Renal cortical epithelial cell (primary cell): ENCODE results near the gene HOXC4. TPM values are rescaled to one million over a fixed set of nuclear protein-coding genes. Genes with fewer than 3 reads are reported as not detected.
A peak's percentile ranks its signal among the peaks of the same experiment; 100 is the strongest.
"Not testable (repeated sequence)": the region's sequence is repeated elsewhere in the genome, so short reads cannot be mapped to it uniquely, and the experiment has no call there.

Experiments
- DNase-seq: peaks from one replicate; pipeline ENCODE4 v3.0.0-alpha.2; 2011; ENCODE audit warnings: low read depth
- total RNA-seq: library from RNA; depleted of rRNA; stranded (reverse); fragments of >200 nt; gene quantifications from 2 replicates; pipeline ENCODE4 v1.2.3, GENCODE V29; 2014

The HOXC4 gene
- total RNA-seq, 1 donor from 2014 or later, result 1.5 TPM

DNA sequence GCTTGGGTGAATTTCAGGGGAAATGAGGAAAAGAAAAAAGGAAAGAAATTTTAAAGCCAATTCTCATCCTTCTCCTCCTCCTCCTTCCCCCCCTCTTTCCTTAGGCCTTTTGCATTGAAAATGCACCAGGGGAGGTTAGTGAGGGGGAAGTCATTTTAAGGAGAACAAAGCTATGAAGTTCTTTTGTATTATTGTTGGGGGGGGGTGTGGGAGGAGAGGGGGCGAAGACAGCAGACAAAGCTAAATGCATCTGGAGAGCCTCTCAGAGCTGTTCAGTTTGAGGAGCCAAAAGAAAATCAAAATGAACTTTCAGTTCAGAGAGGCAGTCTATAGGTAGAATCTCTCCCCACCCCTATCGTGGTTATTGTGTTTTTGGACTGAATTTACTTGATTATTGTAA lies 1.9 kb downstream of the HOXC4 start:
- DNase-seq, result no peak

GRCh38 chr12:54056110-54056509 lies 2.5 kb downstream of the HOXC4 start:
- DNase-seq, result no peak

- no peak for DNase-seq
Measured at GRCh38 chr12:54058128-54058768, 4.6 kb downstream of the HOXC4 start.

DNA sequence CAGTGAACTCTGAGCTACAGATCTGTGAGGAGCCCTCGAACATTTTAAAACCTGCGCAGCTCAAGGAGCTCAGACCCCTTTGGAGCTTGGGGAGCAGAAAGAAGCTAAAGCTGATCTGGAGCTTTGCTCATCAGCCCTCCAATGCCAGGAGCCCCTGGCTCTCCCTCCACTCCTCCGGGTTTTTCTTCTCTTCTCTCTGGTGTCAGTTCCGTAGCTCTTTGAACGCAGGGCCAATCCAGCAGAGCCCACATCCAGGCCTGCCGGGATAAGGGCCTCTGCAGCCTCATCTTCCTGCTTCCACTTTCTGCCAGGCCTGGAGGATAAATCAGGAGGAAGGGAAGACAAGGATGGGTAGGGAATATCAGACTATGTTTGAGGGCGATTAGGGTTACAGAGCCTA lies 6.0 kb downstream of the HOXC4 start:
- DNase-seq, result no peak

- no peak for DNase-seq
Measured at GRCh38 chr12:54060174-54060974, 6.7 kb downstream of the HOXC4 start.

GRCh38 chr12:54060975-54061778 lies 7.5 kb downstream of the HOXC4 start:
- DNase-seq, result no peak

- DNase-seq, result no peak
Measured at GRCh38 chr12:54065677-54066076, 12.0 kb downstream of the HOXC4 start.

GRCh38 chr12:54066408-54066807 lies 12.8 kb downstream of the HOXC4 start:
- no peak for DNase-seq

DNA sequence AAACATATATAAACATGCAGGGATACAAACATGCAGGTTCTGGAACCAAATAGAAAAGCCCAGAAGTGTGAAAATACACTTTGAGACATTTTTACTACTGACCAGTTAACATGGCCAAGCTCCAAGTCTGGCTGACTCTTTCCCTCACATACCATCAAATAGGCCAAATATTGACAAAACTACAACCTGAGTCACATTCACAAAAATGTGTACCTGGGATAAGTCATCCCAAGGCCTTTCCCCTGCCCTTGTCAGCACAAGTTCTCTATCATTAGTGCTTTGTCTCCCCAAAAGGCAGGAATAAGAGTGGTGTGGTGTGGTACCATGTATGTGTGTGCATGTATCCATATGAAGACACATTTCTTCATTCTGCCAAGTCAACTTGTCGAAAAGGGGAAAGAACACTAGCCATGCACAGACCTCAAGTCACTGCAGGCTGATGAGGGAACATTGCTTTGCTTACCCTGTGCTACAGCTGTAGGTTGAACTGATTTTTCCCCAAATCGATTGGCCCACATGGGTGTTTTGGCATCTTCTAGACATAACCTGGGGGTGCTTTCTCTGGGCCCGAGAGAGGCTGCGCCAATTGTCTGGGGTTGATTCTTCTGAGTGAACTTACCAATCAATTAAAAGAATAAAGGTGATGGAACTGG lies 14.9 kb downstream of the HOXC4 start:
- DNase-seq, result no peak

- no peak for DNase-seq
Measured at GRCh38 chr12:54071942-54072341, 18.3 kb downstream of the HOXC4 start.

DNA sequence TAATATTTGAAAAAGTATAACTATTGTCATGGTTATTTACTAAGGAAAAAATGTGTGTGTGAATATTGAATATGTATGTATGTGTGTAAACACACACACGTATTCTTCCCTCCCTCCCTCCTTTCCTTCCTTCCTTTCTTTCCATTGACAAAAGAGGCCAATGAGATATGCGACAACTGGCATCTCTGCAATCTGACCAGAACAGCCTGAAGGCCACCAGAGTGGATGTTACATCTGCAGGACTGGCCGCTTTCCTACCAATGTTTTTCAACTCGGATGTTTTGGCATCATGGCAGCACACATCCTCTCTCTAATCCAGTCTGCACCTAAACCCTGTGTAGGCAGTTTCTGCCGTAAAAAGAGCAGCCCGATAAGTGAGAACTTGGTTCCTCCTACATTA lies 20.7 kb downstream of the HOXC4 start:
- no peak for DNase-seq

DNA sequence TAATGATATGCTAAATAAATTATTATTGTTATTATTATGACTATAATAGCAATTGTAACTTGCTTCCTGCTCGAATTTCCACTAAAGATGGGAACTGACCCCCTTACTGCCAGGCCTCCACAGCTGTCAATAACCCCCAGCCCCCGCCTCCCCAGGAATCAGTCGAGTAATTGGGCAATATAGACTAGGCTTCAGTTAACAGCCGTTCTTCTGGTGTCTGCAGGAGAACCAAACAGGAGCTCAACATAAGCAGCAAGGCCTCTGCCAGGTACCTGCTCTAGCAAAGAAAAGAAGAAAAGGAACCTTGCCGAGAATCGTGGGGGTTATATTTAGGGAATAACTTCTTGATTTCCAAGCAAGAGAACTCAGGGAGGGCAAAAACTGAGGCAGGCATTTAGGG lies 21.8 kb downstream of the HOXC4 start:
- DNase-seq, result no peak

DNA sequence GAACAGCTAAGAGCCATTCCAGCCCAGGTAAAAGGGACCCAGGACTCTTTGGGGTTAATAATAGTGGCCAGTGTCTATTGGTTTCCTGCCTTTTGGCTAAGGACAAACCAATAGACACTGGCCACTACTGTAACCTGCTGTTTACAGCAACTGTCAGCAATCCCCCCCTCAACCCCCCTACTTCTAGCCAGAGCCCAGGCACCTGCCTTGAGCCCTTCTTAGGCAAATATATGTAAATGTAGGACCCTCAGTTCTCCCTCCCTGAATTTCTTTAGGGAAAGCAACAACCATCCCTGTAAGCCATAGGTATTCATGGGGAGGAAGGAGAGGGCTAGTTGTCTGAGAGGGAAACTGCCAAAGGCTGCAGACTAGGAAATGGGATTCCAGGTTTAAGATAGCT lies 22.3 kb downstream of the HOXC4 start:
- no peak for DNase-seq

DNA sequence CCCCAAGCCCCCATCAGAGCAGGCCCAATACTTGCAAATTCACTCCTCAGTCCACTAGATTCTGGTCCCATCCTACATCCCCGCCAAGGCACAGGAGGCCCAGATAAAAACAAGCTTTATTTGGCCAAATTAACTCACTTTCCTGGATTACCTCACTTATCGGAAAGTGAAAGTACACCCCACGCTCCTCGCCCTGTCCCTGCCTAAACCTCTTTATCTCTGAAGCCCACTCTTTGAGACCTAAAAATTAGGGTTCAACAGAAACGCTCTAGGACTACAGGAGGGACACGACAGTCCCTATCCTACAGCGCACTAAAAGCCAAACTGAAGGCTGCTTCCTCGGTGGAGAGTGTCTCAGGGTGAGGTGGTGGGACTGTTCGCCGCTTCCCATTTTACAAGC lies 24.2 kb downstream of the HOXC4 start:
- not testable (repeated sequence) for DNase-seq

DNA sequence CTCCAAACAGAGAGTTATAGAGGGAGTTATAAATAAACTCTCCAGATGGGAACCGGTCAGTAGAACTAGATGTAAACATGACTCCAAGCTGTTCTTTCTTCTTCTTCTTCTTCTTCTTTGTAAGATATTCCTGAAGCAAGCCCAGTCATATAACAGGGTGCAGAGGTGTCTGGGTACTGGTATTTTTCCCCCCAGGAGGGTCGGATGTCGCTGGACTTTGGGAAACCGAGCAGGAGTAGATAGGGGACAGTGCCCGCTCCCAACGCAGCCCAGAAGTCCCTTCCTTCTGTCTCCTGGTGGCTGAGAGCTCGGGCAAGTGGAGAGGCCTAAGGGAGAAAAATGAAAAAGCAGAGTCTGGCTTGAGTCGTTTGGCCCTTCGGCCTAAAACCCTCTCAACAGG lies 25.5 kb downstream of the HOXC4 start:
- DNase-seq, result not testable (repeated sequence)

GRCh38 chr12:54080008-54080924 lies 26.6 kb downstream of the HOXC4 start:
- not testable (repeated sequence) for DNase-seq

DNA sequence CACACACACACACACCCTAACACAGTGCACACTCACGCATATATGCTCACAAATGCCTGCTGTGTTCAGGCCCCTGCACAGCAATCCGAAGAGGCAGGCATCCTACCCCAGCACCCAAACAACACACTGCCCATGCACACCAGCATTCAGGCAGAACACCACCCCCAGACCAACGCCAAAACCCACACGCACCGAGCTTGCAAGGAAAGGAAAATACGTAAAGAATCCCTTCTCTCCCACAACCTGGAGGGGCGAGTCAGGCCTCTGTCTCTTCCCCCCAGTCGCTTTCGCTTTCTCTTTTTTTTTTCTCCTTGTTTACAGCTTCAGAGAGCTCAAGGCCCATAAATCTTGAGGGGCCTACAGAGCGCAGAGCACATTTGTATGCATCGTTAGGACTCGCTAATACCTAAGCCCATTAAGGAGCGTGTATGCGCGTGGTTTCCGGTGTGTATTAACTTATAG lies 27.4 kb downstream of the HOXC4 start:
- DNase-seq, result peak; percentile 71

DNA sequence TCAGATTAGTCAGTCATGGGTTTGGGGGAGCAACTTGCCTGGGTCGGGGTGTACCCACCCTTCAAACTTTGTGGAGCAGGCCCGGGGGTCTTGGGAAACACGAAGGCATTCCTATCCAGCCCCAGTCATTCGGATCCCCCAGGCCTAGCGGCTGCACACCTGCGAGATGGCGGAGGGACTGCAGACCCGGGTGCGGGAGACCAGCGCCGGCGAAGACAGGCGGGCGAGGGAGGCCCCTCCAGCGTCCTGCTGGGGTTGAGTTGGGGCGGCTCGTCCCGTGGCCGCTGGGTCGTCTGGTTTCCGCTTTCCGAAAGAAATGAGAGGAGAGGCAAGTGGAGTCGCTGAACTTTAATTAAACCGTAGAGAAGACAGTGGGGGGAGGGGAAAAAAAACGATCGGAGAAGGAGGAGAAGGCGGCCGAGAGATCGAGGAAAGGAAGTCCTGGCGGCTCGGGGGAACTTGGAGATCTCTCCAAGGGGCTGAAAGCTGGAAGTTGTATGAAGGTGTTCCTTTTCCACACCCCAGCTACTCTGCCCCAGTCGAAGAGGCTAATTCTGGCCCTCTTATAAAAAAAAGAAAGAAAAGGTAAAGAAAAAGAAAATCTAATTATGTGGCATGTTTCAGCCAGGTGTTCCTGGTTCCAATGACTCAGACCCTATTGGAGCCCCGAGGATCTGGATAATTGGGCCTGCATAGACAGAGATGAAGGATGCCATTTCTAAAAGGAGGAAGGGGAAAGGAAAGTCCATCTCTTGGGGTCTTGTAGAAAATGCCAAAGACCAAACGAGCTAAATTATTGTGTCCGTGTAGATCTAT lies 28.2 kb downstream of the HOXC4 start:
- not testable (repeated sequence) for DNase-seq

- DNase-seq, result peak; percentile 38
Measured at GRCh38 chr12:54082397-54082892, 28.8 kb downstream of the HOXC4 start.

- DNase-seq, result peak; percentile 34
Measured at GRCh38 chr12:54088011-54088410, 34.4 kb downstream of the HOXC4 start.
